ENCODE measurements around the gene NXPH2.

NXPH2 gene

DNA sequence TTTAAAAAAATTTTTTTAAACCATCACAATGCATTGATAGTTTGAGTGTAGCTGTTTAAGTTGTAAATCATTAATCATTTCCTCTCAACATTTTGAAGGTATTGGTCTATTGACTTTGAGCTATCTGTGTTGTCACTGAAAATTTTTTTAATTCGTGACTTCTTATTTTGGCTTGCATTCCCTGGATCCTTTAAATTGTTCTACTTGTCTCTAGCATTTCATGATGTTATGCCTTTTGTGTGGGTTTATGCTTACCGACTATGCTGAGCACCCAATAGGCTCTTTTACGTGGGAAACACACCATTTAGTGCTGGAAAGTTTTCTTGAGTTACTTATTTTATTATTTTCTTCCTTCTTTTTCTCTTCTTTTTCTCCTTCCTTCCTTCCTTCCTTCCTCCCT is 31.2 kb upstream of the NXPH2 start:
- Histone ChIP-seq H3K79me2 (ENCODE audit: insufficient read depth, low read length) (no peaks in the 10 kb centered on the region), H3K9me2 (ENCODE audit: low read depth, low read length) (no peaks in the 10 kb centered on the region), H3K4me2 (ENCODE audit: low read length) (no peak overlapping the region), H3K9me3 (ENCODE audit: low read length) (no peaks in the 10 kb centered on the region), H3K27me3 (ENCODE audit: insufficient read depth, low read length) (no peaks in the 10 kb centered on the region), H3K36me3 (ENCODE audit: insufficient read depth, low read length) (no peaks in the 10 kb centered on the region), H3K9ac (ENCODE audit: low read length) (no peak overlapping the region), H2AFZ (ENCODE audit: low read length) (no peak overlapping the region), H3K27ac (ENCODE audit: low read depth, low read length, poor library complexity, severe bottlenecking) (no peak overlapping the region), H3F3A (ENCODE audit: insufficient read depth, low read length) (no peaks in the 10 kb centered on the region), H4K20me1 (ENCODE audit: insufficient read depth, low read length) (no peaks in the 10 kb centered on the region), H3K4me1 (ENCODE audit: insufficient read depth, low read length, severe bottlenecking) (no peaks in the 10 kb centered on the region), H3K4me3 (ENCODE audit: low read depth, low read length, poor library complexity, severe bottlenecking) (no peak overlapping the region)
- TF ChIP-seq, protein P1, sequence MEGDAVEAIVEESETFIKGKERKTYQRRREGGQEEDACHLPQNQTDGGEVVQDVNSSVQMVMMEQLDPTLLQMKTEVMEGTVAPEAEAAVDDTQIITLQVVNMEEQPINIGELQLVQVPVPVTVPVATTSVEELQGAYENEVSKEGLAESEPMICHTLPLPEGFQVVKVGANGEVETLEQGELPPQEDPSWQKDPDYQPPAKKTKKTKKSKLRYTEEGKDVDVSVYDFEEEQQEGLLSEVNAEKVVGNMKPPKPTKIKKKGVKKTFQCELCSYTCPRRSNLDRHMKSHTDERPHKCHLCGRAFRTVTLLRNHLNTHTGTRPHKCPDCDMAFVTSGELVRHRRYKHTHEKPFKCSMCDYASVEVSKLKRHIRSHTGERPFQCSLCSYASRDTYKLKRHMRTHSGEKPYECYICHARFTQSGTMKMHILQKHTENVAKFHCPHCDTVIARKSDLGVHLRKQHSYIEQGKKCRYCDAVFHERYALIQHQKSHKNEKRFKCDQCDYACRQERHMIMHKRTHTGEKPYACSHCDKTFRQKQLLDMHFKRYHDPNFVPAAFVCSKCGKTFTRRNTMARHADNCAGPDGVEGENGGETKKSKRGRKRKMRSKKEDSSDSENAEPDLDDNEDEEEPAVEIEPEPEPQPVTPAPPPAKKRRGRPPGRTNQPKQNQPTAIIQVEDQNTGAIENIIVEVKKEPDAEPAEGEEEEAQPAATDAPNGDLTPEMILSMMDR (IDR thresholded peaks at IDR 0.05; ENCODE audit: low read length) = no peak
- no peak for TF ChIP-seq EZH2 (IDR thresholded peaks at IDR 0.05; ENCODE audit: borderline replicate concordance, low read length)

DNA sequence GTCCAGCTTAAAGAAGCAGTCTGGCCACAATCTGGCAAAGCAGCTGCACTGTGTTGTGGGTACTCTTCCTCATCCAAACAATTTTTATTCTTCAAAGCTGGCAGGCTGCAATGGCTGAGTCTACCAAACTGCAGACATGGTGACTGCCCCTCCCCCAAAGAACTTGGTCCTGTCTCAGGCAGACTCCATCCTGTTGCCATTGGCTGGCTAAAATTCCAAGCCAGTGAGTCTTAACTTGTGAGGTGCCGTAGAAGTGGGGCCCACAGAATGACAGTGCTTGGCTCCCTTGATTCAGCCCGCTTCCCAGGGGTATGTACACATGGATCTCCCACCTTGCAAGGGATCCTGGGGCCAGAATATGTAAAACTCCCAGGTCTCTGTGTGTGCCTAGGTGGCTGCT is 14.5 kb upstream of the NXPH2 start:
- Histone ChIP-seq H2AFZ (ENCODE audit: low read length) (no peak overlapping the region), H3K4me2 (ENCODE audit: low read length) (no peak overlapping the region), H3K36me3 (ENCODE audit: insufficient read depth, low read length) (no peaks in the 10 kb centered on the region), H3F3A (ENCODE audit: insufficient read depth, low read length) (no peaks in the 10 kb centered on the region), H3K79me2 (ENCODE audit: insufficient read depth, low read length) (no peaks in the 10 kb centered on the region), H3K4me3 (ENCODE audit: low read depth, low read length, poor library complexity, severe bottlenecking) (no peak overlapping the region), H3K27me3 (ENCODE audit: insufficient read depth, low read length) (no peaks in the 10 kb centered on the region), H3K27ac (ENCODE audit: low read depth, low read length, poor library complexity, severe bottlenecking) (no peak overlapping the region), H3K4me1 (ENCODE audit: insufficient read depth, low read length, severe bottlenecking) (no peaks in the 10 kb centered on the region), H3K9me3 (ENCODE audit: low read length) (no peaks in the 10 kb centered on the region), H4K20me1 (ENCODE audit: insufficient read depth, low read length) (no peaks in the 10 kb centered on the region), H3K9ac (ENCODE audit: low read length) (no peak overlapping the region), H3K9me2 (ENCODE audit: low read depth, low read length) (no peaks in the 10 kb centered on the region)
- TF ChIP-seq, protein P1 (IDR thresholded peaks at IDR 0.05; ENCODE audit: low read length) = no peak
- TF ChIP-seq EZH2 (IDR thresholded peaks at IDR 0.05; ENCODE audit: borderline replicate concordance, low read length) = no peak

DNA sequence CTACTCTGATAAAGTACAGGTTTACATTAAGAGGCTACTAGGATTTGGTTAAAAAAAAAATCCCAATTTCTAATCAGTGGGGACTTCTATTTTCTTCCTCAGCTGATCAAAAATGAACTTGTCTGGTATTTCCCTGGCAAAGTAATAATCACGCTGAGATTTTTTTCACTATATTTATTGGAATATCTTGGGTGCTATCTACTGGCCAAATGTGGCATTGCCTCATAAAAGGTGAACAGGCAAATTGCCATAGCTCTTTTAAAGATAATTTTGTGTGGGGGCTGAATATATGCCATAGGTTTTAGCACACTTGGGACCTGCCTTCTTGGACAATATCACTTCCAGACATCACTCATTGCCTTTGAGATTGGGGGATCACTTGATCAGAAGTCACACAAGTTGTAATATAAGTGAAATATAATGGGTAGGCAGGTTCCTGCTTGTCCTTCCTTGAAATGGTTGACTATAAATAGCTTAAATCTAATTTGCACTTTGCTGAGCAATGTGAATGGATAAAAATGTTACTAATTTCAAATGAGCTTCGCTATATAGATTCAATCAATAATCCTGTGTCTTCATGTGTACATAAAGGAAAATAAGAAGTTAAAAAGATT is 7.0 kb upstream of the NXPH2 start:
- no peaks in the 10 kb centered on the region for H3K4me1 ChIP-seq (ENCODE audit: insufficient read depth, low read length, severe bottlenecking)
- H4K20me1 ChIP-seq (ENCODE audit: insufficient read depth, low read length) = no peaks in the 10 kb centered on the region
- H3K27ac ChIP-seq (ENCODE audit: low read depth, low read length, poor library complexity, severe bottlenecking) = no peak overlapping the region
- H3K9me3 ChIP-seq (ENCODE audit: low read length) = no peaks in the 10 kb centered on the region
- no peaks in the 10 kb centered on the region for H3F3A ChIP-seq (ENCODE audit: insufficient read depth, low read length)
- H3K79me2 ChIP-seq (ENCODE audit: insufficient read depth, low read length) = no peaks in the 10 kb centered on the region
- no peaks in the 10 kb centered on the region for H3K9me2 ChIP-seq (ENCODE audit: low read depth, low read length)
- no peak for TF ChIP-seq EZH2 (IDR thresholded peaks at IDR 0.05; ENCODE audit: borderline replicate concordance, low read length)
- TF ChIP-seq, protein P1 (IDR thresholded peaks at IDR 0.05; ENCODE audit: low read length) = peak; percentile 67
- H3K4me2 ChIP-seq (ENCODE audit: low read length) = no peak overlapping the region
- peaks cover 4% of the 10 kb centered on the region; the same call in 1 of the 2 replicates for H3K27me3 ChIP-seq (ENCODE audit: insufficient read depth, low read length)
- H2AFZ ChIP-seq (ENCODE audit: low read length) = no peak overlapping the region
- H3K36me3 ChIP-seq (ENCODE audit: insufficient read depth, low read length) = no peaks in the 10 kb centered on the region
- H3K4me3 ChIP-seq (ENCODE audit: low read depth, low read length, poor library complexity, severe bottlenecking) = no peak overlapping the region
- no peak overlapping the region for H3K9ac ChIP-seq (ENCODE audit: low read length)
